HG03469 (cell line): ENCODE data around the gene PSMD14.

Experiments used
- ATAC-seq: cut with Tn5 transposase; IDR thresholded peaks from one replicate; pipeline ENCODE4 v1.9.1; 2021; ENCODE audit warnings: mild to moderate bottlenecking, moderate library complexity, moderate number of reproducible peaks; ENCODE audit not compliant: unreplicated experiment

PSMD14 gene

GRCh38 chr2:161381546-161381945 lies 73.3 kb downstream of the PSMD14 start:
- no peak for ATAC-seq

- no peak for ATAC-seq
Observed at GRCh38 chr2:161382747-161383146, 74.5 kb downstream of the PSMD14 start.

DNA sequence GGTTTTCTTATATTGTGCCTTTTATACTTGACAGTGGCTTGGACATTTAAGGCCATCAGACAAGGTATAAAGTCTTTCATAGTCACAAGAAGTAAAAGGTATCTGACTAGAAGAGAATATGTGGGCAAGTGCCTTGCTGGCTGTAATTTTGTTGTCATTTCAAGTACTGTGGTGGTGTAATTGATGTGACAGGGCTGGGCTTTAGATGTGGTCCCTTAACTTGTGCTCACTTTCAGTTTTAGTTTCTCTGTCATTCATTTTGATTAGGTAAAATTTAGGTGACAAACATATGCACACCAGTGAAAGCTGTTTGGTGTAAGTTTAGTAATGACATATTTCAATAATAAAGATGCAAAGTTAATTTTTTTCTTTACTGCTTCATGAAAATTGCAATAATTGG lies 76.6 kb downstream of the PSMD14 start:
- peak; percentile 59 for ATAC-seq

DNA sequence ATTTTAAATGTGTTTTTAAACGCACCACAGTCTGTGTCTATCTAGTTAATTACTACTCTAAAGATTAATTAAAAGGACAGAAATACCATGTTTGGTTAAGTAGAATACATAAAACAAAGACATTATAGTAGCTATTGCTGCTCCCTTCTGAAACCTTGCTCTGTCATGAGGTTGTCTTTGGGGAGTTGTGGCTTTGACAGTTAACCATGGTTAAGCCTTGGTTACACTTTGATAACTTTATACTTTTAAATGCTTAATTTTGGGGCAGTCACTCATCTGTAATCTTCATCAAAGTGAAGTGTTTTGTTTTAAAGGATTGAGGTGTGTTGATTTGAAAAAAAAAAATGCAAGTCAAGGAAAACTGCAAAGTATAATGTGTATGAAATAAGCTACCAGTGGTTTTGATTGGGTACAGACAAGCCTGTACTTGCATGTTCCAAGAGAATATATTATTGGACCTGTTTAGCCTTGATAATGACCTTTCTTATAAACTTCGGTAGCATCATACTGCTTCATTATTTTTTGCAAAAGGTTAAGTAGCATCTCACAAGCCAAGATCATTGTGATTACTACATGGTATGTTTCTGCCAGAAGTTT lies 78.1 kb downstream of the PSMD14 start:
- ATAC-seq = peak; percentile 48

DNA sequence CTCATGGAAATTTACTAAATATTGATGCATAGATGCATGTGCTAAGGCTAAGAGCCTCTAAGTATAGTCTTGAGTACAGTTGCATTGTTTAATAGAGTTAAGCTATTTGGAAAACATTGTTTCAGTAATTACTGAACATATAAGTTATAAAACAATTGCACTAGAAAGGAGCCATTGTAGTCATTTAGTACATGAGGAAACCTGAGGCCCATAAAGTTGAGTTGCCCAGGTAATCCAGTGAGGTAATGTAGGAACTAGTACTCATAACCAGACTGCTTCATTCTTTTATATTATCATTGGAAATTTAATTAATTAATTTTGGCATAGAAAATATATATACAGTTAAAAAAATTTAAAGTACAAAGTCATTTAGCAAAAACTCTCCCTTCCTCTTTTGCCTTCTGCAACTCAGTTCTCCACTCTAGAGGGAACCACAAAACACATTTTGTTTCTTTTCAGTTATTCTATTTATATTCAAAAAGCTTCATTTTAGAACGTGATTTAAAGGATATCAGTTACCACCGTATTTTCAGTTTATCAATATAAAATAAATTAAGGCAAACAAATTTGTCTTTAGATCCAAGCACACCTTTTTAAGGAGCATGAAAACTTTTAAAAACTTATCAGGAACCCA lies 80.0 kb downstream of the PSMD14 start:
- ATAC-seq = peak; percentile 24

DNA sequence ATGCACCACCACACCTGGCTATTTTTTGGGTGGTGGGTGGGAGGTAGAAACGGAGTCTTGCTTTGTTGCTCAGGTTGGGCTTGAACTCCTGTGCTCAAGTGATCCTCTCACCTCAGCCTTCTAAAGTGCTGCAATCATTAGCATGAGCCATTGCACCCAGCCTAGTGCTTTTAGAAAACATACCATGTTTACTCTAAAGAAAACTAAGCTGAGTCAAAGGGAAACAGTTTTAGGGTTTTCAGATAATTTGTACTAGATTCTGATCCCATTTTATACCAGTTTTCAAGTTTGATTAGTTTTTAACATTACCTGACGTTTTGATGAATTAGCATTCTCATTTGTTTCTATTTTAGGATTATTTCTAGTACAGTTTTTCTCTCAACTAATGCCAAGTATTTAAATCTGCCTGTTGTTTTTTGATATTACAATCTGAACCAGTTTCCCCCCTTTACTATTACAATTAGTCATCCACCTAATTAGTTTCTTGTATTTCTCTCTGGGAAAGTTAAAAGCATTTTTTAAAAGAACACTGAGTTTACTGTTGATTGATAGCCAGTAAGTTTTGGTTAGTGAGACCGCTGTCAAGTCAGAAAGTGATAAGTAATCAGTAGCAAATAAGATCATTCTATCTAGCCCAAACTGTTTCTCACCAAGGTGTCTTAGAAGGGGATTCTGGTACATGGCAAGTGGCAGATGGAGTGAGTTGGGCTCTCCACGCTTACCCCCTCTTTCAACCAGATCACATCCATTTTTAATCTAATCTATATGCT lies 83.7 kb downstream of the PSMD14 start:
- ATAC-seq = no peak

GRCh38 chr2:161400076-161400475 lies 91.9 kb downstream of the PSMD14 start:
- ATAC-seq = no peak

DNA sequence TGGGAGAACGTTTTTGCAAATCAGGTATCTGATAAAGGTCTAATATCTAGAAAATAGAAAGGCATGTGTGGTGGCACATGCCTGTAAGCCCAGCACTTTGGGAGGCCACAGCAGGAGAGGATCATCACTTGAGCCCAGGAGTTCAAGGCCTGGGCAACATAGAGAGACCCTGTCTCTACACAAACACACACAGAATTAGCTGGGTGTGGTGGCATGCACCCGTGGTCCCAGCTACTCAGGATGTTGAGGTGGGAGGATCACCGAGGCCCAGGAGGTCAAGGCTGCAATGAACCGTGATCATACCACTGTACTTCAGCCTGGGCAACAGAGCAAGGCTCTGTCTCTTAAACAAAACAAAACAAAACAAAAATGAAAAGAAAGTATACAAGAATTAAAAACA lies 94.1 kb downstream of the PSMD14 start:
- no peak for ATAC-seq

DNA sequence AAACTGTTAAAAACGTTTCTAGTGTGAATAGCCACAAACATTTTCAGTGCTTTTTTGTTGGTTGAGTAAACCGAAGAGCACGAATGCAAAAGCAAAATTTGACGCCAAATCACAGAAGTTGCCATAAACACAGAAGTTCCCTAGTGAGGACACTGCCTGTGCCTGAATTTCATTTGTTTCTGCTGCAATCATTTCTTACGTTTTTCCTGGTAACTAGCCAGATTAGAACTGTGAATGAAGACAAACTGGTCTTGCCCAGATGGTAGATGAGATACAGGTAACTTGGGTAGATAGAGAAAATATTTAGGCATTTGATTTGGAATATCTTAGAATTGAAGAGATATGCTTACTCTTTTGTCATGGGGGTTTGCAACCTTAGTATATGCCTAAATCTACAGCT lies 98.1 kb downstream of the PSMD14 start:
- no peak for ATAC-seq

DNA sequence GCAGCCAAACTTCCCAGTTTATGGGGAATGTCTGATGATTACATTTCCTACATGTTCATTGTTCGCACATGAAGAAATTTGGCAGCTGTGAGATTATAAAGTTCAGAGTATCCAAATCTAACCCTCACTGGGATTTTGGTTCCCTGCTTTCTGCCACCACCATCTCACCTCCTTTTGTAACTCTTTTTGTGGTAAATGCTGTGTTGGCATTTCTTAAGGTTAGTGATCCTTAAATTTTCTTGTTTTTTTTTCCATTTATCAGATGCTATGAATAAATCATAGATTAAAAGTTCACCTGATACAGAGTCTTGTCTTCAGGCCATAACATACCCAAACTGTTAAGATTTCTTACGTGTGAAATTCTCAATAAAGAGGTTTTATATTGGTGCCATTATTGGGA lies 99.4 kb downstream of the PSMD14 start:
- ATAC-seq = no peak

GRCh38 chr2:161409308-161409907 lies 101.2 kb downstream of the PSMD14 start:
- ATAC-seq = no peak

GRCh38 chr2:161412346-161412745 lies 104.1 kb downstream of the PSMD14 start:
- ATAC-seq = no peak

GRCh38 chr2:161414042-161415033 lies 106.1 kb downstream of the PSMD14 start:
- ATAC-seq = no peak

GRCh38 chr2:161415034-161415986 lies 107.1 kb downstream of the PSMD14 start:
- no peak for ATAC-seq

- ATAC-seq = no peak
Observed at GRCh38 chr2:161415987-161416707, 107.9 kb downstream of the PSMD14 start, which contains the start of gene TBR1. TSS of gene TBR1 (plus strand) at chr2:161416297. CDS start at chr2:161416411, 114 bp downstream.

- ATAC-seq = no peak
Observed at GRCh38 chr2:161416708-161417437, 108.6 kb downstream of the PSMD14 start.

DNA sequence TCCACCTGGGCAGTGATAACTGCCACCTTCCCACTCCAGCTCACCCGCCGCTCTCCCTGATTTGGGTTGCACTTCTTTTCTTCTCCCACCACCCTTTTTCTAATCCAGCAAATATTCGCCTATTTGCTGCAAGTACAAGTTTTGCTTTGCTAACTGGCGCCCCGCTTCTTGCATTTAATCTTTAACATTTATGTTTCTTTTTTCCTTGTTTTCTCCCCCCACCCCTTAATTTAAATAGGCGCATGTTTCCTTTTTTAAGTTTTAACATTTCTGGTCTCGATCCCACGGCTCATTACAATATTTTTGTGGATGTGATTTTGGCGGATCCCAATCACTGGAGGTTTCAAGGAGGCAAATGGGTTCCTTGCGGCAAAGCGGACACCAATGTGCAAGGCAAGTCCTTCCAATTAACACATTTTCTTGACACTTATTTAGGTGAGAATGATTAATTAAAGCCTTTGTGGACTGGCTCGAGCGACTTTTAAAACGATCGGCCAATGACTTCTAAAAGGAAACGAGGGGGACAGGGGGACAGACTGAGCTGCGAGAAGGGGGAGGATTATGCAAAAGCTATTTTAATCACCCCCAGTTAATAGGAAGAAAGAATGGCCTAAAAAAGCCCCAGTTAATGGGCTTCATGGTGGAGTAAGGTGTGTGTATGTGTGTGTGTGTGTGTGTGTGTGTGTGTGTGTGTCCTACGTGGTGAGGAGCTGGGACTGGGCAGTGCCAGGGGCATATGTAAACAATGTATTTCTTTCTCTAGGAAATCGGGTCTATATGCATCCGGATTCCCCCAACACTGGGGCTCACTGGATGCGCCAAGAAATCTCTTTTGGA lies 109.4 kb downstream of the PSMD14 start:
- no peak for ATAC-seq
